B cell (primary cell): ENCODE data around the gene SNX32. TPM values are rescaled to one million over a fixed set of nuclear protein-coding genes. Genes with fewer than 3 reads are reported as not detected.
A peak's percentile ranks its signal among the peaks of the same experiment; 100 is the strongest.

Source experiments
- ATAC-seq: fragments of 200-7000 bp; cut with Tn5 transposase; one replicate; pipeline ENCODE4 v1.10.0; 2021; ENCODE audit warnings: low read depth, mild to moderate bottlenecking, moderate number of reproducible peaks, moderate library complexity
- CTCF ChIA-PET: fragments of 350-600 bp; sonication (Branson Sonifier 250); formaldehyde crosslinking; loops from one replicate; lab custom pipeline; 2021; ENCODE audit warnings: antibody characterized with exemption, inconsistent platforms; lab: Charles Lee
- POLR2A ChIA-PET: fragments of 350-600 bp; sonication (Branson Sonifier 250); formaldehyde crosslinking; loops from one replicate; lab custom pipeline; 2021; ENCODE audit warnings: antibody characterized with exemption; lab: Charles Lee
- DNase-seq: peaks from one replicate; pipeline ENCODE4 v3.0.0; 2013
- H2AFZ ChIP-seq: 2 replicates; pipeline ENCODE4 v1.6.1; 2012; ENCODE audit warnings: mild to moderate bottlenecking, low read depth, low read length; ENCODE audit not compliant: insufficient read depth, poor library complexity, severe bottlenecking
- H3K27ac ChIP-seq, 2 donors: 1 replicate in 1 of 2; 2 replicates in 1 of 2; pipeline ENCODE4 v1.5.1; 2012 to 2013; ENCODE audit warnings: low read length in 2 of 2, mild to moderate bottlenecking in 2 of 2, moderate library complexity in 1 of 2
- H3K27me3 ChIP-seq, 4 experiments: fragments of 200-600 bp in 1 of 4; sonication (generic) in 1 of 4; replicated peaks in 1 of 4; 1 replicate in 2 of 4; 2 replicates in 2 of 4; pipeline versions ENCODE4 v1.6.1 to v1.7.0; 2013 to 2016; ENCODE audit warnings: low read length in 3 of 4, mild to moderate bottlenecking in 2 of 4, mixed read lengths in 1 of 4, moderate library complexity in 1 of 4; ENCODE audit not compliant: insufficient read depth in 4 of 4, control insufficient read depth in 3 of 4; ENCODE audit errors: control extremely low read depth in 1 of 4
- H3K36me3 ChIP-seq, 2 experiments: replicated peaks in 1 of 2; 1 replicate in 1 of 2; 2 replicates in 1 of 2; pipeline versions ENCODE4 v1.6.1 to v1.7.1; 2013; ENCODE audit warnings: low read length in 1 of 2; ENCODE audit not compliant: insufficient read depth in 2 of 2, control insufficient read depth in 1 of 2; ENCODE audit errors: control extremely low read depth in 1 of 2, extremely low read depth in 1 of 2
- H3K4me1 ChIP-seq, 2 donors: fragments of 200-600 bp in 1 of 2; sonication (generic) in 1 of 2; 1 replicate in 1 of 2; 2 replicates in 1 of 2; pipeline versions ENCODE4 v1.5.1 to v1.6.1; 2013 to 2017; ENCODE audit warnings: low read length in 2 of 2; ENCODE audit not compliant: control insufficient read depth in 2 of 2, insufficient read depth in 2 of 2
- H3K4me2 ChIP-seq: replicated peaks from 2 replicates; pipeline ENCODE3; 2012; ENCODE audit warnings: mild to moderate bottlenecking, low read depth, low read length; ENCODE audit not compliant: poor library complexity, severe bottlenecking
- H3K4me3 ChIP-seq, 5 experiments: fragments of 200-600 bp in 1 of 5; sonication (generic) in 1 of 5; 1 replicate in 3 of 5; 2 replicates in 2 of 5; pipeline versions ENCODE4 v1.5.1 to v1.7.0; 2011 to 2016; ENCODE audit warnings: low read length in 4 of 5, mild to moderate bottlenecking in 4 of 5, low read depth in 2 of 5, control low read depth in 1 of 5, moderate library complexity in 1 of 5; ENCODE audit not compliant: insufficient read depth in 1 of 5; ENCODE audit errors: control extremely low read depth in 1 of 5, extremely low read depth in 1 of 5
- H3K79me2 ChIP-seq: fragments of 200-600 bp; sonication (generic); one replicate; pipeline ENCODE4 v1.6.0; 2016; ENCODE audit warnings: low read length; ENCODE audit not compliant: control insufficient read depth, insufficient read depth
- H3K9ac ChIP-seq: fragments of 200-600 bp; sonication (generic); 2 replicates; pipeline ENCODE4 v1.6.1; 2017; ENCODE audit warnings: mild to moderate bottlenecking, low read length, moderate library complexity
- H3K9me3 ChIP-seq, 3 donors: one replicate each; pipeline versions ENCODE4 v1.6.1 to v1.7.1; 2013; ENCODE audit warnings: low read length in 2 of 3; ENCODE audit not compliant: control insufficient read depth in 2 of 3, insufficient read depth in 1 of 3; ENCODE audit errors: control extremely low read depth in 1 of 3
- H4K20me1 ChIP-seq: 2 replicates; pipeline ENCODE4 v1.6.0; 2012; ENCODE audit warnings: mild to moderate bottlenecking, low read length; ENCODE audit not compliant: insufficient read depth, control insufficient read depth, poor library complexity, severe bottlenecking
- H3K27ac Mint-ChIP-seq: one replicate; pipeline ENCODE4 v1.8.0; 2021; ENCODE audit warnings: mixed read lengths
- H3K27me3 Mint-ChIP-seq: one replicate; pipeline ENCODE4 v1.8.0; 2021; ENCODE audit warnings: mixed read lengths
- H3K4me1 Mint-ChIP-seq: one replicate; pipeline ENCODE4 v1.8.0; 2021; ENCODE audit warnings: mixed read lengths
- H3K4me3 Mint-ChIP-seq: one replicate; pipeline ENCODE4 v1.8.0; 2021; ENCODE audit warnings: mixed read lengths
- H3K9me3 Mint-ChIP-seq: one replicate; pipeline ENCODE4 v1.8.0; 2022; ENCODE audit warnings: mixed read lengths; ENCODE audit not compliant: insufficient read depth
- CTCF ChIP-seq: fragments of 200-600 bp; IDR thresholded peaks from one replicate; pipeline ENCODE4 v1.8.0; 2022; ENCODE audit warnings: antibody characterized with exemption, mild to moderate bottlenecking
- EZH2 ChIP-seq: IDR thresholded peaks from 2 replicates; pipeline ENCODE4 v1.6.1; 2012; ENCODE audit warnings: borderline replicate concordance, low read depth, mild to moderate bottlenecking, moderate library complexity, low read length; ENCODE audit not compliant: insufficient read depth, poor library complexity, severe bottlenecking
- WGBS: methylation state at CpG from one replicate; pipeline ENCODE4 v1.1.5; 2013; ENCODE audit warnings: missing lambda C conversion rate; ENCODE audit not compliant: insufficient coverage; 5-methylcytosine and 5-hydroxymethylcytosine counted together
- intact Hi-C: fragments of 100-400 bp; cut with micrococcal nuclease; formaldehyde crosslinking; loops from one replicate; pipeline ENCODE4 v1.10.0; 2022
- polyA plus RNA-seq: library from polyadenylated mRNA; depleted of rRNA; stranded (reverse); fragments of >200 nt; gene quantifications from 2 replicates; pipeline ENCODE4 v1.2.3, GENCODE V29; 2012
- total RNA-seq, 2 donors: library from RNA; stranded (reverse); fragments of 120-200 nt in 1 of 2; gene quantifications; 1 replicate in 1 of 2; 2 replicates in 1 of 2; pipeline versions ENCODE4 v1.2.3 to v1.2.4, GENCODE V29; 2013 to 2022

Gene SNX32
- total and polyA plus RNA-seq, 2 donors (not counting 1 experiment from before 2014, with no cell fraction given) = 0.57 to 0.89 TPM

GRCh38 chr11:65894034-65894591 lies 60.4 kb downstream of the SNX32 start:
- H3K79me2 ChIP-seq = peaks cover 19% of the 10 kb centered on the region
- H3K36me3 ChIP-seq = no peaks in the 10 kb centered on the region
- H3K4me2 ChIP-seq = peak overlapping the region; percentile 99
- intact Hi-C loops = no loop called here
- peaks cover 4% of the 10 kb centered on the region for H3K27me3 Mint-ChIP-seq
- peak overlapping the region; percentile 98 for H3K4me3 Mint-ChIP-seq
- DNase-seq (peak; percentile 63), ATAC-seq (no peak)
- peaks cover 21% of the 10 kb centered on the region for H4K20me1 ChIP-seq
- no peaks in the 10 kb centered on the region for H3K9me3 Mint-ChIP-seq
- H3K27ac ChIP-seq = peak overlapping the region; percentile 69 to 70
- peaks cover 0 to 7% (median 3%) of the 10 kb centered on the region in 4 experiments for H3K27me3 ChIP-seq
- no peak for TF ChIP-seq CTCF
- TF ChIP-seq EZH2 = no peak
- peaks cover 43% of the 10 kb centered on the region for H3K4me1 Mint-ChIP-seq
- H3K9ac ChIP-seq = peak overlapping the region; percentile 54
- WGBS = 2% methylated on average over 15 of the region's 16 CpGs
- H2AFZ ChIP-seq = peak overlapping the region; percentile 82
- H3K9me3 ChIP-seq = peaks cover 0 to 3% (median 0%) of the 10 kb centered on the region in 3 donors
- peaks cover 47 to 51% of the 10 kb centered on the region in 2 donors for H3K4me1 ChIP-seq
- H3K4me3 ChIP-seq = peak overlapping the region in 4 of 5 experiments; percentile 33 to 49 (median 44)
- peak overlapping the region; percentile 98 for H3K27ac Mint-ChIP-seq
- CTCF ChIA-PET = interaction anchor here (0.7 to 15.5 kb wide), 5 partner anchors 10 to 374 kb away, joined by 3 to 244 read pairs (median 3); partner anchors contain the start of genes CFL1, MUS81 and RAB1B
- POLR2A ChIA-PET = interaction anchor here (0.6 to 2.4 kb wide), 3 partner anchors 24 to 1648 kb away, joined by 3 to 10 read pairs (median 6); partner anchors contain the start of genes BANF1 and C11orf68

GRCh38 chr11:65895482-65895981 lies 61.8 kb downstream of the SNX32 start:
- Mint-ChIP-seq H3K27ac (peak overlapping the region; percentile 28), H3K4me3 (peak overlapping the region; percentile 21), H3K4me1 (peaks cover 33% of the 10 kb centered on the region), H3K27me3 (peaks cover 5% of the 10 kb centered on the region), H3K9me3 (no peaks in the 10 kb centered on the region)
- ChIA-PET POLR2A (interaction anchor here (0.7 to 1.0 kb wide), 2 partner anchors 23 to 373 kb away, joined by 3 to 5 read pairs; no protein-coding TSS in a partner anchor), CTCF (interaction anchor here (1.6 to 15.5 kb wide), 3 partner anchors 11 to 112 kb away, joined by 3 to 244 read pairs (median 44); partner anchors contain the start of genes CFL1 and MUS81)
- H2AFZ ChIP-seq = no peak overlapping the region
- no peak overlapping the region for H3K27ac ChIP-seq
- peaks cover 19% of the 10 kb centered on the region for H3K79me2 ChIP-seq
- DNase-seq = no peak
- H3K4me3 ChIP-seq = no peak overlapping the region
- intact Hi-C loops = no loop called here
- peaks cover 0 to 16% (median 7%) of the 10 kb centered on the region in 4 experiments for H3K27me3 ChIP-seq
- ATAC-seq = no peak
- peaks cover 0 to 10% (median 0%) of the 10 kb centered on the region in 3 donors for H3K9me3 ChIP-seq
- no peaks in the 10 kb centered on the region for H3K36me3 ChIP-seq
- TF ChIP-seq CTCF (no peak), EZH2 (no peak)
- no peak overlapping the region for H3K9ac ChIP-seq
- peaks cover 21% of the 10 kb centered on the region for H4K20me1 ChIP-seq
- no peak overlapping the region for H3K4me2 ChIP-seq
- peaks cover 45 to 49% of the 10 kb centered on the region in 2 donors for H3K4me1 ChIP-seq
- 100% methylated on average over 3 of the region's 5 CpGs for WGBS
